Stomach (tissue), 9 donors: ENCODE data around the gene YEATS4. TPM values are rescaled to one million over a fixed set of nuclear protein-coding genes. Genes with fewer than 3 reads are reported as not detected.

Experiments
- DNase-seq, 2 donors: peaks; one replicate each; pipeline versions ENCODE4 v3.0.0 to v3.0.0-alpha.2; 2013 to 2019
- H3K27ac ChIP-seq, 5 donors: fragments of 200-600 bp in 4 of 5; sonication (generic) in 4 of 5; one replicate each; pipeline ENCODE4 v1.5.1; 2013 to 2019; ENCODE audit warnings: mild to moderate bottlenecking in 1 of 5, moderate library complexity in 1 of 5
- H3K27me3 ChIP-seq, 3 donors: fragments of 200-600 bp; sonication (generic); one replicate each; pipeline ENCODE4 v1.5.1; 2017 to 2019; ENCODE audit warnings: mixed run types in 1 of 3
- H3K36me3 ChIP-seq, 4 donors: fragments of 200-600 bp; sonication (generic); 1 replicate in 3 of 4; 2 replicates in 1 of 4; pipeline ENCODE4 v1.5.1; 2016 to 2019
- H3K4me1 ChIP-seq, 4 donors: fragments of 200-600 bp; sonication (generic); one replicate each; pipeline ENCODE4 v1.5.1; 2016 to 2019
- H3K4me3 ChIP-seq, 4 donors: fragments of 200-600 bp; sonication (generic) in 3 of 4; one replicate each; pipeline ENCODE4 v1.5.1; 2016 to 2019; ENCODE audit warnings: mild to moderate bottlenecking in 1 of 4
- H3K9me3 ChIP-seq, 4 donors: fragments of 200-600 bp; sonication (generic); one replicate each; pipeline ENCODE4 v1.5.1; 2016 to 2019
- EP300 ChIP-seq: sonication (generic); formaldehyde crosslinking; IDR thresholded peaks from one replicate; pipeline ENCODE4 v1.6.1; 2017; ENCODE audit warnings: antibody characterized with exemption
- POLR2A ChIP-seq, 4 donors: fragments of 450-650 bp; IDR thresholded peaks; one replicate each; pipeline ENCODE4 v1.6.1; 2016; ENCODE audit warnings: antibody characterized with exemption in 4 of 4, control low read depth in 2 of 4, mild to moderate bottlenecking in 1 of 4, moderate library complexity in 1 of 4
- POLR2AphosphoS5 ChIP-seq, 3 donors: sonication (generic); formaldehyde crosslinking; IDR thresholded peaks; one replicate each; pipeline ENCODE4 v1.6.1; 2016; ENCODE audit warnings: antibody characterized with exemption in 3 of 3
- WGBS, 5 donors: extraction: QIAGEN DNeasy Blood & Tissue Kit in 3 of 5; methylation state at CpG; one replicate each; pipeline versions ENCODE4 v1.1.5 to v1.1.7; 2013 to 2018; 5-methylcytosine and 5-hydroxymethylcytosine counted together
- intact Hi-C: fragments of 100-400 bp; cut with DNase I; formaldehyde crosslinking; loops from one replicate; pipeline ENCODE4 v1.15.1; 2023; ENCODE audit warnings: low total_unique reads
- polyA plus RNA-seq, 3 donors: library from polyadenylated mRNA; stranded (reverse); fragments of 200-250 nt; gene quantifications; one replicate each; pipeline ENCODE4 v1.2.3, GENCODE V29; 2013
- total RNA-seq, 5 donors: library from RNA; depleted of rRNA; stranded (reverse); fragments of >200 nt; gene quantifications; one replicate each; pipeline versions ENCODE4 v1.1.0 to v1.2.3, GENCODE V29; 2014 to 2016
- TF ChIP-seq, protein P1 (sequence below), 7 experiments: fragments of 450-650 bp in 4 of 7; fragments of 200-600 bp in 3 of 7; sonication (generic) in 3 of 7; IDR thresholded peaks; one replicate each; pipeline ENCODE4 v1.5.1; 2016 to 2019; ENCODE audit warnings: antibody characterized with exemption in 7 of 7, control low read depth in 2 of 7, mild to moderate bottlenecking in 1 of 7
- donor health status: healthy with polysubstance abuse.
- donor health status: Bipolar disorder and iron deficiency.
- donor health status: healthy.

YEATS4 gene
- total and polyA plus RNA-seq, 8 donors, result 10.3 to 26.8 (median 15.4) TPM; not detected in 1

DNA sequence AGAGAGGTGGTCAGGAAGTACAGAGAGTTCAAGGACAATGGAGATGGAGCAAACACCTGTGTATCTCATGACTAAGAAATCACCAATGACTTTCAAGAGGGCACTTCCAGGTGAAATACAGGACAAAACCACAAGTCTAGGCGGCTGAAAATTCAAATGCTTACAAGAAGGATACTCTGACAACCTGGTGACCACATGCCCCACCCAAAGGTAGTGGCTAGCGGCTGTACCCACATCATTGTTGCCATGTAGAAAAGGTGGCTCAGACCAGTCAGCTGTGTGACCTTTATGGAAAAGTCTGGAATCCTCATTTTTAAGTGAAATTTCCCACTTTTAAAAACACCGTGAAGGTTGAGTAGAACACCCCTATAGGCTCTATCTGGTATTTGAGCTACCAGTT, 62.0 kb downstream of the YEATS4 start:
- TF ChIP-seq, protein P1, sequence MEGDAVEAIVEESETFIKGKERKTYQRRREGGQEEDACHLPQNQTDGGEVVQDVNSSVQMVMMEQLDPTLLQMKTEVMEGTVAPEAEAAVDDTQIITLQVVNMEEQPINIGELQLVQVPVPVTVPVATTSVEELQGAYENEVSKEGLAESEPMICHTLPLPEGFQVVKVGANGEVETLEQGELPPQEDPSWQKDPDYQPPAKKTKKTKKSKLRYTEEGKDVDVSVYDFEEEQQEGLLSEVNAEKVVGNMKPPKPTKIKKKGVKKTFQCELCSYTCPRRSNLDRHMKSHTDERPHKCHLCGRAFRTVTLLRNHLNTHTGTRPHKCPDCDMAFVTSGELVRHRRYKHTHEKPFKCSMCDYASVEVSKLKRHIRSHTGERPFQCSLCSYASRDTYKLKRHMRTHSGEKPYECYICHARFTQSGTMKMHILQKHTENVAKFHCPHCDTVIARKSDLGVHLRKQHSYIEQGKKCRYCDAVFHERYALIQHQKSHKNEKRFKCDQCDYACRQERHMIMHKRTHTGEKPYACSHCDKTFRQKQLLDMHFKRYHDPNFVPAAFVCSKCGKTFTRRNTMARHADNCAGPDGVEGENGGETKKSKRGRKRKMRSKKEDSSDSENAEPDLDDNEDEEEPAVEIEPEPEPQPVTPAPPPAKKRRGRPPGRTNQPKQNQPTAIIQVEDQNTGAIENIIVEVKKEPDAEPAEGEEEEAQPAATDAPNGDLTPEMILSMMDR (IDR thresholded peaks at IDR 0.05), result no peak
- TF ChIP-seq EP300 (no peak), POLR2AphosphoS5 (IDR thresholded peaks at IDR 0.05) (no peak), POLR2A (IDR thresholded peaks at IDR 0.05) (no peak)
- H3K27ac ChIP-seq, result no peak overlapping the region
- peak in 1 of 2 donors; percentile 16 for DNase-seq
- 86 to 100% (median 94%) methylated on average over 3 of the region's 3 CpGs for WGBS, 5 donors
- no peaks in the 10 kb centered on the region for H3K9me3 ChIP-seq
- peaks cover 0 to 2% (median under 1%) of the 10 kb centered on the region in 4 donors for H3K4me1 ChIP-seq
- intact Hi-C loops, result no loop called here
- H3K36me3 ChIP-seq, result no peaks in the 10 kb centered on the region
- H3K4me3 ChIP-seq, result no peak overlapping the region
- no peaks in the 10 kb centered on the region for H3K27me3 ChIP-seq

DNA sequence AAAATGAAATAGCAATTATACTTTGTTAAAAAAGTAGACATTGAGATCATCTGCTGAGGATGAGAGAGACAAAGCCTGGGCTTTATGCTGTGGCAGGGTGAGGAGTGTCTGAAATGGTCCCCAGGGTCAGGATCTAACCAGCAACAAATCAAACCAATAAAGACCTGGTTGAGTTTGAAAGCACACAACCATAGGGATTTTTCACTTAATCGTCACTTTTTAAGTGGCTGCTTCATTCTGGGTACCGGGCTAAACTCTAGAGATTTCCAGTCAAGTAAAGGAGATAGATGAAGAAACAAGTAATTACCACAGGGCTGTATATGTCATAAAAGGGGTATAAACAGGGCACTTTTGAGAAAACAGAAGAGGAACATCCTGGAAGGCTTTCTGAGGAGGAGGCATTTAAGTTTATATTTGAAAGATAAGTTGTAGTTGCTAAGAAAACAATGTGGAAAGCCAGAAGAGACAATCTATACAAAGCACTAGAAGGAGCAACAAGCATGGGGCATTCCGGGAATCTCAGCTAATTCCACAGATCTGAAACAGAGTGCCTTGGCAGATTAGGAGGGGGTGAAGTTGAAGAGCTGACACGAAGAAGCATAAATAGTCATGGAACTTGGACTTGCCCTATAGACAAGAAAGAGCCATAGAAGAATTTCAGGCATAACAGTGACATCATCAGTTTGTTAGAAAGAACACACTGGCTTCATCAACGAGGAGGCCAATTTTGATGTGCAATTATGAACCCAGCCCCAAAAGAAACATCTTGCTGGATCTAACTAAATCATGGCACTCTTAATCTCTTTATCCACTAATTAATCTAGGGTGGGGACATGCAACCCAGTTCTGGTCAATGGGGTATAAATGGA, 63.7 kb downstream of the YEATS4 start:
- Histone ChIP-seq H3K36me3 (no peaks in the 10 kb centered on the region), H3K9me3 (no peaks in the 10 kb centered on the region), H3K27ac (no peak overlapping the region), H3K27me3 (no peaks in the 10 kb centered on the region), H3K4me3 (no peak overlapping the region), H3K4me1 (no peaks in the 10 kb centered on the region)
- no peak for TF ChIP-seq POLR2AphosphoS5 (IDR thresholded peaks at IDR 0.05)
- no peak for TF ChIP-seq POLR2A (IDR thresholded peaks at IDR 0.05)
- TF ChIP-seq EP300, result no peak
- TF ChIP-seq, protein P1 (IDR thresholded peaks at IDR 0.05), result no peak
- intact Hi-C loops, result no loop called here
- 77 to 88% (median 85%) methylated on average over 5 of the region's 5 CpGs for WGBS, 5 donors
- no peak for DNase-seq

DNA sequence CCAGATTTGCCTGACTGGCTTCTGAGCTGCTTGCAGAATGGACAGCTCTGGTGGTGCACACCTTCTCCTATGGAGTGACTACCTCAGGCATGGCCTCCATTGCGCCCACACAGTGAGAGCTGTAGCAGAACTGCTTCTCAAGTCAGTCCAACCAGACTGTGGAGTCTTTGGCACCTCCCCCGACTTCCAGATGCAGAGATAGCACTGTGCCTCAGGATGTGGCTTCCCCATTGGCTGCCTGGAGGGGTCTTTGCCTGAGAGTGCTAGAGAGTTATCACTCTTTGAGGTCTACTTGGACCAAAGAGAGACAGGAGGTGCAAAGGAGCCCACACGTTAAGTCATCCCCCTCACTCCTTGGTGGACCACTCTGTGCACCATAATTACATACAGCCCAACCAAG, 65.9 kb downstream of the YEATS4 start:
- WGBS, 5 donors, result 86 to 95% (median 92%) methylated on average over 2 to 3 of the region's 3 CpGs
- Histone ChIP-seq H3K4me1 (no peaks in the 10 kb centered on the region), H3K27me3 (no peaks in the 10 kb centered on the region), H3K27ac (no peak overlapping the region), H3K4me3 (no peak overlapping the region), H3K9me3 (no peaks in the 10 kb centered on the region), H3K36me3 (no peaks in the 10 kb centered on the region)
- intact Hi-C loops, result no loop called here
- TF ChIP-seq, protein P1 (IDR thresholded peaks at IDR 0.05), result no peak
- TF ChIP-seq POLR2AphosphoS5 (IDR thresholded peaks at IDR 0.05) (no peak), POLR2A (IDR thresholded peaks at IDR 0.05) (no peak)
- no peak for DNase-seq

DNA sequence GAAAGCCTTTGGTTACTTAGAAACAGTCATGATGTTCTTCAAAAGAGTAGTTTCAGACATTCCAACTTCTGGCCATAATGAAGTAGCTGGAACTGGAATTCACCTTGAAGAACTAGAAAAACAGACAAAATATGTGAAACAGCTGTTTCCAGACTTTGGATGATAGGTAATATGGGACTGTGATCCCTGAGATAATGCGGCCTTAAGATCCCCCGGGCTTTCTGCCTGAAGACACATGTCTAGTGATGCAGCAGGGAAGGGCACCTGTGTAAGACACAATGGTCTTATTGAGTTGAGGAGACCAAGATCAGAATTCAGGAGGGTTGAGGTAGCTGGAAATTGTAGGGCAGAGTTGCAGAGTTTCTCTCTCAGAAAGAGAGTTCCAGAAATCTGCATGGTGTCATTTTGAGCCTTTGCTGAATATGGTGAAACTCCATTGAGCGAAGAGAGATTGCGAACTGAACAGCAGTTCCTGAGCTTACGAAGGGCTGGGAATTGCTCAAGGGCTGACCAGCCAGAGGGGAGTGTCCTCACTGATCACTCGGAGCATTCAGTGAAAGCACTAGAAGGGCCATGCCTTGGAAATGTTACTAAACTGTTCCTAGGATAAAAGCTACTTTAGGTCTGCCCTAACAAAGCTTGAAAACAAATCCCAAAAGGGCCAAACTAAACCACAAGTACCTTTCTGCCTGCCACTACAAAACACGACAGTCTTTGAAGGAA, 69.0 kb downstream of the YEATS4 start:
- Histone ChIP-seq H3K4me1 (peaks cover 0 to 7% (median 3%) of the 10 kb centered on the region in 4 donors), H3K4me3 (no peak overlapping the region), H3K36me3 (no peaks in the 10 kb centered on the region), H3K27me3 (no peaks in the 10 kb centered on the region), H3K9me3 (no peaks in the 10 kb centered on the region), H3K27ac (no peak overlapping the region)
- 81 to 94% (median 88%) methylated on average over 7 of the region's 7 CpGs for WGBS, 5 donors
- no peak for DNase-seq
- intact Hi-C loops, result no loop called here
- no peak for TF ChIP-seq POLR2A (IDR thresholded peaks at IDR 0.05)
- no peak for TF ChIP-seq POLR2AphosphoS5 (IDR thresholded peaks at IDR 0.05)
- TF ChIP-seq, protein P1 (IDR thresholded peaks at IDR 0.05), result no peak
- no peak for TF ChIP-seq EP300
